ENCODE data around the gene GJB5.

The GJB5 gene

DNA sequence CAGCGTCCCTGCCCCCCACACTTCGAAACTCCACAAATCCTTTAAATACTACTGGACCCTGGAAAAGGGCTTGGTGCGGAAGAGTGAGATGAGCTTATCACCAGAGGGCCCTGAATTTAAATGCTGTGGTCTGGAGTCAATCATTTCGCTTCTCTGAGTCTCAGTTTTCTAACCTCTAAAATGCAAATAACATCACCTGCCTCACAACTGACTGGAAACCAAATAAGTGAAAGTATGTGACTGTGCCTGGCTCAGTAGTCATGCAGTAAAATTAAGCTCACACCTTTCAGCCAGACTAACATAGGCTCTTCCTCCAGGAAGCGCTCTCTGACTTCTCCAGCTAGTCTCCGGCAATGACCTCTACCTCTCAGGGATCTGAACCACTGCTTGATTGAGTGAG lies 42.1 kb downstream of the GJB5 start:
- no peak for DNase-seq

DNA sequence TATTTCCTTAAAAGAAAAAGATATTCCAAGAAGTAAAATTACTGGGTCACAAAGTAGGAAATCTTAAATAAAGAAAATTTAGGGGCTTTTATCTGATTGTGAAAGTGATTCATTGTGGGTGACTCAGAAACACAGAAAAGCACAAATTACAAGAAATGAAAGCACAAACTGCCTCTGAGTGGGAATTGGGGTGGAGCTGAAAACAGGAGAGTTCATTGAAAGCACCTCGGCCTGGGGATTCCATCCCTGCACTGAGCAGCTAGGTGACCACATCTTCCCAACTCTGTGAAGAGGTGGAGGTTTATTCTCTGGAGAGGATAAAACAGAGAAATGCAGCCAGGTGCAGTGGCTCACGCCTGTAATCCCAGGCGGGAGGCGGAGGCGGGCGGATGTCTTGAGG lies 45.4 kb downstream of the GJB5 start:
- DNase-seq = no peak

DNA sequence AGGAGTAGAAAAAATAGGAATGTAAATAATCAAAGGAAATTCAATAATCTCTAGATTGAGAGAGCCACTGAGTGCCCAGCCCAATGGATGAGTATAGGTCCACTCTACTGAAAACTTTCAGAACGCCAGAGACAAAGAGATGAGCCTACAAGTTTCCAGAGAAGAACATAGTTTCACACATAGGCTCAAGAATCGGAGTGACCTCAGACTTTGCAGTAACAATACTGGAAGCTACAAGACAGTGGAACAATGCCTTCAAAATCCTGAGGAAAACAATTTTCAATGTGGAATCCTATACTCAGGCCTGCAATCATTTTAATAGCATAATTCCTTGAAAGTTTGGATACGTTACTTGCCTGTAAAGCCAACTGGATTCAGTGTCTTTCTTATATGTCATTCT lies 48.9 kb downstream of the GJB5 start:
- DNase-seq = no peak

DNA sequence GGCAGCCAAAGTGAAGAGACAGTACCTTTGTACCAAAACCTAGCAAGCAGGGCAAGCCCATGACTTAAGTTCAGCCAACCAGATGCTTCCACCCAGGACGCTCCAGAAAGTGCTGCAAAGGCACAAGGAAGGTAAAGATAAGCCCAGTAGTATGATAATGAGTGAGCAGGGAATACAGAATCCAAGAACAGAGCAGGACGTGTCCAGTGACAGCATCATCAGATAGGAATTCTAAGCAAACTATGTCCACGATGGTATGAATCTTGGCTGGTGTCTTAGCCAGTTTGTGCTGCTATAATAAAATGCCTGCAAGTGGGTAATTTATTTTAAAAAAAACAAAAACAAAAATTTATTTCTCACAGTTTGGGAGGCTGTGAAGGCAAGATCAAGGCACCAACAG lies 51.5 kb downstream of the GJB5 start:
- DNase-seq = no peak
